MV-4-11 (cell line): Measurements from ENCODE around the gene PTPN4.
A peak's percentile ranks its signal among the peaks of the same experiment; 100 is the strongest.

Experiments
- DNase-seq: peaks from one replicate; lab custom pipeline; 2025; lab: John Stamatoyannopoulos, UW

The PTPN4 gene

DNA sequence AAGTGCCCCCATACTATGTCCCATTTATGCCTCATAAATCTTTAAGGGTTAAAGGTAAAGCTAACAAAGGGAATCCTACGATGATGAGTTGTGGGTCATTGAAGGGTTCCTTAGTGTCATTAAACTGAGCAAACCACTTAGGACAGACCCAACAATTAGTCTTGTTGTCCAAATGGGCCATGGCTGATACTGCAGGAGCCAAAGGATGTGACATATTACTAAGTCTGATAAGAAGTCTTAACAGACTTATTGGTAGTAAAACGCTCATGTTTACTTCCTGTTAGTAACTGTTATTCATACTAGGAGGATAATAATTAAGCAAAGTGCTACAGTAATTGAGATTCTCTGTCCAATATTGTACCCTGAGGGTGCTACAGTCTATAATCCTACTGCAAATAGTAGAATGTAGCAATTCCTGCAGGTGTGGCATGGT is 96.8 kb downstream of the PTPN4 start:
- DNase-seq, result no peak

DNA sequence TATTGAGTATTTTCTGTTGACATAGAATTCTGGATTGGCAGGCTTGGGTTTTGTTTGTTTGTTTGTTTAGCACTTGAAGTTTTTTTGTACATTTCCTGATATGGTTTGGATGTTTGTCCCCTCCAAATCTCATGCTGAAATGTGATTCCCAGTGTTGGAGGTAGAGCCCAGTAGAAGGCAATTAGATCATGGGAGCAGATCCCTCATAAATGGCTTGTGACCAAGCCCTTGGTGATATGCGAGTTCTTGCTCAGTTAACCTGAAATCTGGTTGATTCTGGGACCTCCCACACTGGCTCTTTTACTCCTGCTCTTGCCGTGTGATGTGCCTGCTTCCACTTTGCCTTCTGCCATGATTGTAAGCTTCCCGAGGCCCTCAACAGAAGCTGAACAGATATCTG is 98.0 kb downstream of the PTPN4 start:
- DNase-seq, result no peak

GRCh38 chr2:119859528-119859927 is 99.8 kb downstream of the PTPN4 start:
- DNase-seq, result no peak

DNA sequence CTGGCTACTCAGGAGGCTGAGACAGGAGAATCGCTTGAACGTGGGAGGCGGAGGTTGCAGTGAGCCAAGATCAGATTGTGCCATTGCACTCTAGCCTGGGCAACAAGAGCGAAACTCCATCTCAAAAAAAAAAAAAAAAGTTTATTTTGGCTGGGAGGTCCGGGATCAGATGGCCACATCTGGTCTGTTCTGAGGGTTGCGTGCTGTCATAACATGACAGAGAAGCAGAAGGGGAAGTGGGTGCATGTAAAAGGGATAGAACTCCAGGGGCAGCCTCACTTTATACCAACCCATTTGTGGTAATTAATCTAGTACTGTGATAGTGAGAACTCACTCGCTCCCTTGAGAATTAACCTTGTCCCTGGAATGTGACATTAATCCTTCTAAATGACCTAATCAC is 101.2 kb downstream of the PTPN4 start:
- peak; percentile 73 for DNase-seq

DNA sequence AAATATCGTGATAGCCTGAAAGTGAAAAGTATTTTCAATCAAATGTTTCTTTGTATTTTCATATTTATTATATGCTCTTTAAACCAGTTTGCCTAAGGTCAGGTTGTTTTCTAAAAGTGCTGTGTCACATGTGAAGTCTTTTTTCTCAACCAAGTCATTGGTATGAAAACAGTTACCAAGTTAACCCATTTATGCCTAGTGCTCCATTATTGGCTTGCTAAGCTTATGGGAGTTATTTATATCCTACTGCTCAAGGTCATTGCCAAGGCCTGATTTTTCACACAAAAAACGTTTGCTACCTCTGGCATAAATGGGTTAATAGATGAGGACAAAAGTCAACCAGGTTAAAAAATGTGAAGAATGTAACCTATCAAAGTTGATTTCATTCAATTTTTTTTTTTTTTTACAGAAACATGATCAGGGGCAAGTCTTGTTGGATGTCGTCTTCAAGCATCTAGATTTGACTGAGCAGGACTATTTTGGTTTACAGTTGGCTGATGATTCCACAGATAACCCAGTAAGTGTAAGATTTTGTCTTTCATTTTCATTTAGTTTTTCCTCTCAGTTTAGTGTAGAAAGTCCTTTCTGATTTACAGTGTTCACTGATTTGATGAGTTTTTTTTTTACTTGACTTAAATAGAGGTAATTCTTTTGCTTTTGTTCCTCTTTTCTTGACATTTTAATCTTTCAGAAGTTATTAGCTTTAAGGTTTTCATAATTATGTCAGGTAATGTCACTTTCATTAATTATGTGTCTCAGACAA is 102.6 kb downstream of the PTPN4 start:
- no peak for DNase-seq

DNA sequence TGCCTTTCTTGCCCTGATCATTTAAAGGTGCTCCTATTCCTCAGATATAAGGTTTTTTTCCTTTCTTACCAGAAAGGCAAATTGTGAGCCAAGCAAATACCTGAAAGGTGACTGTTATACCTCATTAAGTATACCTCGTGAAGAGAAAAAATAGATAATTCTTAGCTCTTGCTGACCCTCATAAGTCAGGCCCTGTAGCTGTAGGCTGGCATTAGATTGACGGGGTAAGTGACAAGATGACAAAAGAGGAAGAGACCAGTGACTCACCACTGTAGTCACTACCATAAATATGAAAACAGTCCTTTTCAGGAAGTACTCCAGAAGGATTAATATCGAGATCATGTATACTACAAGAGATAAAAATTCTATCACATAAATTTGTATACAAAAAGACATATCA is 104.6 kb downstream of the PTPN4 start:
- DNase-seq, result peak; percentile 75

- no peak for DNase-seq
Measured at GRCh38 chr2:119871725-119872124, 112.0 kb downstream of the PTPN4 start.

- DNase-seq, result no peak
Measured at GRCh38 chr2:119873350-119874315, 113.9 kb downstream of the PTPN4 start.

GRCh38 chr2:119879502-119879901 is 119.8 kb downstream of the PTPN4 start:
- DNase-seq, result no peak

GRCh38 chr2:119888680-119889079 is 129.0 kb downstream of the PTPN4 start:
- no peak for DNase-seq

DNA sequence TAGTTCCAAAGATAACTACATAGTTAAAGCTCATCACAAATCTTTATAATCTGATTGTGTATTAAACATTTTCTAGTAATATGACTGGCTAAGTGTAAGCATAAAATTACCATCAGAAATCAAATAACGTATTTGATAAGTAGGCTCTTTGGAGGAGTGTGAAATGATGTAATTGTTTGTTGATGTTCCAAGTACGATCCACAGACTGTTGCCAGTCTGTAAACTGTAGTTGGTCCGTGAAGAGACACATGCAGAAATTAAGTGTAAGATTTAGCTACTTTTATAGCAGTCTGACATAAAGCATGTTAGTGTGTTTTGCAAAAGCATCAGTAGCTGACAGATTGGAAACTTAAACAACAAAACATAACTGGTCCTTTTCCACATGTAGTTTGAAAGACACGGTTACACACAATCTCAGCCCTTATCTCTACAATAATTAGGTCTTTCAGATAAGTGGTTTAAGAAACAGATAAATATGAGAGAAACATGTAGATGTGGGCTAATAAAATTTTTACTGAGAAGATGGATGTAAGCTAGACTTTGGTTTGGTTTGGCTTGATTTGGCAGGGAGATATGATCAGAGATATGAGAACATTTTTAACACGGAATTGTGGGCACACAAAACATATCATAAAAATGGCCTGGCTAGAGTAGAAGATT is 138.1 kb downstream of the PTPN4 start:
- no peak for DNase-seq

- no peak for DNase-seq
Measured at GRCh38 chr2:119901013-119901412, 141.3 kb downstream of the PTPN4 start.

DNA sequence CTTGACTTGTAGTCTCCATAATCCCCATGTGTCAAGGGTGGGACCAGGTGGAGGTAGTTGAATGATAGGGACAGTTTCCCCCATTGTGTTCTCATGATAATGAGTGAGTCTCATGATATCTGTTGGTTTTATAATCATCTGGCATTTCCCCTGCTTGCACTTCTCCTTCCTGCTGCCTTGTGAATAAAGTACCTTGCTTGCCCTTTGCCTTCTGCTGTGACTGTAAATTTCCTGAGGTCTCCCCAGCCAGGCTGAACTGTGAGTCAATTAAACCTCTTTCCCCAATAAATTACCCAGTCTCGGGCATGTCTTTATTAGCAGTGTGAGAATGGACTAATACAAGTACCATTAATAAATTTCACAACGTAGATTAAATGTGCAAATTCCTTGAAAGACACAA is 150.8 kb downstream of the PTPN4 start:
- no peak for DNase-seq

DNA sequence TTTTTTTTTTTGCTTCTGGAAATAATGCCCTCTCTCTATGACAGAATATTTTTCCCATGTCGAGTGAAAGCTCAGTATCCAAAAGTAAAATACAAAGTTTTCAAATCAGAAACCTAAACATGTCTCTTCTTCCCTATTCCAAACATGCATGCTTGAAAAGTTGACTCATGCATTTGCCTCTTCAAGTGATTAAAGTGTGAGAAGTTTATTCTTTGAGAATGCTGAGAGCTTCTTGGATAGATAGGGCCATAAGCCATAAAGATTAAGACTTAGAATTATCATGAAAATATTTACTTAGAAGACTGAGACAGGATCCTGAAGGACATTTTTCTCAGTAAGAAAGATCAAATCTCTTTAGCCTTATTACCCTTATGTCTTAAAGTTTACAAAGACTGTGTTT is 154.5 kb downstream of the PTPN4 start:
- DNase-seq, result no peak

GRCh38 chr2:119921825-119922224 is 162.1 kb downstream of the PTPN4 start:
- DNase-seq, result no peak

DNA sequence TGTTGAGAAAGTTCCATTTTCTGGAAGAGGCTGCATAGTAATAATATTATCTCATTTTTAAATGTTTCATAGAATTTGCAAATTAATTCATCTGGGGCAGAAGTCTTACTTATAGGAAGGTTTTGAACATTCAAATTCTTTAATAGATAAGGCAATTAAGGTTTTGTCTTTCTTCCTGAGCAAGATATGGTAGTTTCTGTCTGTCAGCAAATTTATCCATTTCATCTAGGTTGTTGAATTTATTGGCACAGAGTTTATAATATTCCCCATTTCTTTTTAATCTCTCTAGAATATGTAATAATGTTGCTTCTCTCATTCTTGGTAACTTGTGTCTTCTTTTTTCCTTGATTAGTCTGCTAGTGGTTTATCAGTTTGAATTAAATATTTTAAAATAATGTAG is 163.0 kb downstream of the PTPN4 start:
- DNase-seq, result no peak

DNA sequence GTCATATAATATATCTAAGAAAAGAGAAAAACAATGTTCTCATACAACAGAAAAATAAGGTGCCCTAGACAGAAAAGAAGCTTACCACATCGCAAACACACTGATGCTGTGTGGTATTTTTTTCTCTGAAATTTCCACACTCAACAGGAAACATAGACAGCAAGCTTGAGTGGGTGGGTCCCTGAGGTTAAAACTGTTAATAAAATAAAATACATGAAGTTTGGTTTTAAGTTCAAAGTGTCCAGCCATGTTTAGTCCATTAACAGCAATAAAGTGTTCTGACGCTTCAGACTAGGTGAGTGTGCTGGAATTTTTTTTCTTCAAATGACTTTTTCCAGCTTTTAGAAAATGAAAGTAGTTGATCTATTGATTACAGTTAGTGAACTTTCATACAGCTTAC is 169.8 kb downstream of the PTPN4 start:
- no peak for DNase-seq

DNA sequence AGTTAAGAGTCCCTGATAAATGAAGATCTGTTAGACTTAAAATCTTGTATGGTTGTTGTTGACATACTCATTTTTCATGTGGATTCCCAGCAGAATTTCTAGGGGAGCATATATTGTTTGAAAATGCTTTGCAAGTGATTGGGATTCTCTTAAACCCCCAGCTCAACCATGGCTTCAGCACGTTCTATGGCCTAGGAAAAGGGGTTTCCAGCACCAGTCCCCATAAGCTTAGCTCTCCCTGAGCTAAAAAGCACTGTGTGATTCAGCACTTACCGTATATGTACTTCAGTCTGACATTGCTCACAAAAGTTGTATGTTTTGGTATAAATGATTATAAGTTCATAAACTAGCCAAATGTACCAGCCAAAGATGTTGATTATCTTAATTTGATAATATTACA is 173.1 kb downstream of the PTPN4 start:
- no peak for DNase-seq

GRCh38 chr2:119934319-119934718 is 174.6 kb downstream of the PTPN4 start:
- no peak for DNase-seq

DNA sequence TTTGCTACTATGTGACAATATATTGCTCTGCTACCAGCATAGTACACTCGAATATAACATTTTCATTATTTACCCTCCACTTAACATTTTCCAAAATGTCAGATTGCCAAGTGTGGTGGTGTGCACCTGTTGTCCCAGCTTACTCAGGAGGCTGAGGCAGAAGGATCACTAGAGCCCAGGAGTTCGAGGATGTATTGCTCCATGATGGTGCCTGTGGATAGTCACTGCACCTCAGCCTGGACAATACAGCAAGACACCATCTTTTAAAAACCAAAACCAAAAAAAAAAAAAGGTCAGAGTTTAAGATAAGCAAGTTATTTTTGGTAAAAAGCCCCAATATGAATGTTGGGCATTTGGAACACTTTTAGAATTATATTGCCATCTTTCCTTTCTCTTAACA is 178.0 kb downstream of the PTPN4 start:
- DNase-seq, result no peak

GRCh38 chr2:119939915-119940314 is 180.2 kb downstream of the PTPN4 start:
- DNase-seq, result no peak

DNA sequence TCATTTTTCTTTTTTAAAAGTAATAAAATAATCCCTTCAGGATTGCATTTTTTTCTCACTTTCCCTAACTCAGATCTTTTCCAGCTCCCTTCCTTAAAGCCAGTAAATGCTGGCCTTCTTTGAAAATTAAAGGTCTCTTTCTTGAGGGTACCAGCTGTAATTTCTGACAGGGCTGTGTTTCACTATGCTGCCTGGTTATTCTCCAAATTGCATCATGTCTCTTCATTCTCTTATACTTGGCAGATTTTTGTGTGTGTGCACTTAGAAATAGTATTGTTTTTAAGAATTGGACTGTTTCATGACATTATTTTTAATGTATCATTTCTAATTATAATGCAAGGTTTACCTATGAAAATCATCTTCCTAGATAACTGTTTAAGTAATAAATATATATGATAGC is 181.1 kb downstream of the PTPN4 start:
- no peak for DNase-seq

DNA sequence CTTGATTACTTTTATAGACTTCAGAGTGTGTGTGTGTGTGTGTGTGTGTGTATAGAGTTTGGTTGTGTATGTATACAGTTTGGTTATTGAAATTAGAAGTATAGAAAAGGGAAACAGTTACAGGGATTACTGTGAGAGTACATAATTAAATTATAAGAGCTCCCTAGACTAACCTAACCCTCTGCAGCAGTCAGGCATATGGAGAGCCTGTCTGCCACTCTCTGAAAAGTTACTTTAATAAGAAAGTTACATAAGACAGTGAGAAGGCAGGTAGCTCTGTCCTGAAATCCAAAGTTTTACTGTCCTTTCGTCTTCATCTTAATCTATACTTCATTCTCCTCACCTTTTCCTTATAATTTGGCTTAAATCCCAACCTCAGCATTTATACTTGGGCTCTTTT is 181.7 kb downstream of the PTPN4 start:
- DNase-seq, result no peak
